ENCODE data around the gene THSD7B.
"Not testable (repeated sequence)": the region's sequence is repeated elsewhere in the genome, so short reads cannot be mapped to it uniquely, and the experiment has no call there.

THSD7B gene

GRCh38 chr2:136750065-136750464 is 15.3 kb upstream of the THSD7B start:
- no peak for TF ChIP-seq CTCF (IDR thresholded peaks at IDR 0.05)
- no peak for TF ChIP-seq ZFX (IDR thresholded peaks at IDR 0.05; ENCODE audit: borderline replicate concordance)
- no peak overlapping the region for H3K27ac ChIP-seq

DNA sequence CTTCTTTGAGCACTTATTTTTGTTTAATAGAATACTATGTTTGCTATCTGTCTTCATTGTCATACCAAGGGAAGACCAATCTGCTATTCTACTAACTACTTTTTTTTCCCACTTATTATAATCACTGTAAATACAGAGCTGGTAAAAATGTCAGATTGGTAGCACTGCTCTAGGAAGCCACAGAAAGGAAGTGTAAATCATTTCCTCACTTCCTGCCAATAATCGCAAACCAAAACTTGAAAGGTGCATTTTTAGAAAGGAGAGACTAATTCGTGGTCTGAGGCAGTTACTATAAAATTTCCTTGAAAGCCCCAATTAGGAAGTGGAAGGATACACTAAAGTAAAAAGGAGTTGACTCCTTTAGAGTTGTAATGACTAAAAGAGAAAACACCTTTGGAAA is 13.9 kb upstream of the THSD7B start:
- TF ChIP-seq ZFX (IDR thresholded peaks at IDR 0.05; ENCODE audit: borderline replicate concordance) (no peak), CTCF (IDR thresholded peaks at IDR 0.05) (no peak)

GRCh38 chr2:136758504-136758903 is 6.8 kb upstream of the THSD7B start:
- not testable (repeated sequence) for H3K27ac ChIP-seq

More for the DNA sequence above, 13.9 kb upstream of the THSD7B start:
- no peak overlapping the region for H3K27ac ChIP-seq

DNA sequence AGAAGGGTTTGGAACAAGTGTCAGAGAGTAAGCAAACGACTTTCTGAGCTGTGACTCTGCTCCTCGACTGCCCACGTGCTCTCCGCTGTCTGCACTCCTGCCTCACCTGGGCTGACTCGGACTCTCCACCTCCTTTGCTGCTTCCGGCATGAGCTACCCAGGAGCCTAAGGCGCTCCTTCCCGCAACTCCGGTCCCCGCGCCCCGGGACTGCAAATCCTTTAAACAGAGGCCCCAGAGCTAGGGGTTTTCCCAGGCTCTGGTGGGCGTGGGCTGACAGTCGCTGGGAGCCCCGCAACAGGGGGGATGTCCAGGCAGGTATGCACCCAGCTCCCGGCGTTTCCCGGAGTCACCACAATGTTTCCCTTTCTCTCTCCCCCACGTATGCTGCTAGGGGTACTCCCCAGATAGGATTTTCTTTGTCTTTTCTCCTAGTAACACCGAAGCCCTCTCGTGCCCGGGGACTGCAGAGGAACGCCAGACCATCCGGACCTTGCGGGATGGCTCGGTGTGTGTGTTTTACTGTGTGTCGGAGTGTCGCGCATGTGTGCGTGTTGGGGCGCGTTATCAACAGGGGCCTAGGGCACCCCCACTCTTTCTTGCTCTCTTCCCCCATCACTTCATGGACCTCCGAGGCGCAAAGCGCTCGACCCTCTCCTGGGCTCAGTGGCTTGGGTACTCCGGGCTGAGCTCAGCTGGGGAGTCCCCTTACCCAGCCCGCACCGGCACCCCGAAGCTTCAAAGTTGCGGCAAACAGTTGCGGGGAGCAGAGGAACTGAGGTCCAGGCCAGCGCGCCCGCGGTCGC is 691 bp upstream of the THSD7B start:
- H3K27ac ChIP-seq, result no peak overlapping the region
- TF ChIP-seq ZFX (IDR thresholded peaks at IDR 0.05; ENCODE audit: borderline replicate concordance), result no peak
- TF ChIP-seq CTCF (IDR thresholded peaks at IDR 0.05), result no peak

- TF ChIP-seq CTCF (IDR thresholded peaks at IDR 0.05), result no peak
- no peak for TF ChIP-seq ZFX (IDR thresholded peaks at IDR 0.05; ENCODE audit: borderline replicate concordance)
- H3K27ac ChIP-seq, result no peak overlapping the region
Observed at GRCh38 chr2:136766073-136766404, 694 bp downstream of the THSD7B start.

DNA sequence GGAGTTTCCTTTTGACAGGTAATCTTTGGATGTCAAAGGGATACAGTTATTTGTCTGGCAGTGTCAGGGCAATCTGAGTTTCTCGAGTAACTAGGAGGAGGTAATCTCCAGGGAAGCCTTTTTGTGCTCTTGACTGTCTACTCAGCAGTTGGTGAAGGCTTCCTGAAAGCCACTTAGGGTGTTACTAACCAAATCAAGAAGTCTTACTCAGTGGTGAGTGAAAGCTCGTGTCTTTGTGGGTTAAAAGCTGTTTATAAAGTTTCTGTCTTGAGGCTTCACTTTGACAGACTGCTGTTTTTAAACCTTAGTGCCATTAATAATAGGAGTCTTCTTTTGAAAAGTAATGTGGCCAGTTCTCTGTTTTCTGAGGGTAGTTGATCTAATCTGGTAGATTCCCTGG is 1.7 kb downstream of the THSD7B start:
- TF ChIP-seq ZFX (IDR thresholded peaks at IDR 0.05; ENCODE audit: borderline replicate concordance), result no peak
- no peak for TF ChIP-seq CTCF (IDR thresholded peaks at IDR 0.05)
- no peak overlapping the region for H3K27ac ChIP-seq

DNA sequence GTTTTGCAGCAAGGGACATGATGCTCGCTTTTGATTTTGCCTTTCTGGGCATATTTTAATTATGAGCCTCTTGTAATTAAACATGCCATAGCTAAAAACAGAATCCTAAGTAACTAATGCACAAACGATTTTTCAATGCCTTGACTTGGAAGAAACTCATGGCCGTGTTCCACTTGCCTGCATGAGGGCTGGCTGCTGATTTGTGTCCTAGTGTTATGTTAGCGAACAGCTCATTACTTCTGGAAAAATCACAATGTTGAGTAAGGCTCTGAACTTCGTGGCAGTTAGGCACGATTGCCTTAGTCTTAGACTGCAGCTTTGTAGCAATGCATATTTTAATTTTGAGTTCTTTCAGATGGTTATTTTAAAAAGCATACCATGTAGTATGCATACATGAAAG is 4.5 kb downstream of the THSD7B start:
- TF ChIP-seq CTCF (IDR thresholded peaks at IDR 0.05), result no peak
- TF ChIP-seq ZFX (IDR thresholded peaks at IDR 0.05; ENCODE audit: borderline replicate concordance), result no peak

DNA sequence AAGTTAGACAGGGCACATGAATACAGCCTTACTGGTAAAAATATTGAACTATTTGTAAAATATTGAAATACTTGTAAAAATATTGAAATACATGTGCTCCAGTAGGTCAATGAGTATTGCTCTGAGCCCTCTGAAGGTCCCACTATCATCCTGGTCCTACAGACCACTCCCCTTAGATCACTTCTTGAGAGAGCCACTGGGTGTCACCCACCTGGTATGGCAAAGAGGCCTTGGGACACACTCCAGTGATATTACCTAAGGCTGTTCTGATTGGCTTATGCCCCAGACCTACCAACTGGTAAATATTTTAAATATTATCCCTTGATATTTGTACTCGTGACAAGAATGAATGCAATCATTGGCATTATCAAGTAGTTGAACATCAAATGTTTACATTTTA is 5.0 kb downstream of the THSD7B start:
- H3K27ac ChIP-seq, result no peak overlapping the region
- no peak for TF ChIP-seq ZFX (IDR thresholded peaks at IDR 0.05; ENCODE audit: borderline replicate concordance)
- no peak for TF ChIP-seq CTCF (IDR thresholded peaks at IDR 0.05)

More for the DNA sequence above, 4.5 kb downstream of the THSD7B start:
- H3K27ac ChIP-seq, result no peak overlapping the region
